Measurements from ENCODE around the gene IP6K3.

- TF ChIP-seq, protein P1, sequence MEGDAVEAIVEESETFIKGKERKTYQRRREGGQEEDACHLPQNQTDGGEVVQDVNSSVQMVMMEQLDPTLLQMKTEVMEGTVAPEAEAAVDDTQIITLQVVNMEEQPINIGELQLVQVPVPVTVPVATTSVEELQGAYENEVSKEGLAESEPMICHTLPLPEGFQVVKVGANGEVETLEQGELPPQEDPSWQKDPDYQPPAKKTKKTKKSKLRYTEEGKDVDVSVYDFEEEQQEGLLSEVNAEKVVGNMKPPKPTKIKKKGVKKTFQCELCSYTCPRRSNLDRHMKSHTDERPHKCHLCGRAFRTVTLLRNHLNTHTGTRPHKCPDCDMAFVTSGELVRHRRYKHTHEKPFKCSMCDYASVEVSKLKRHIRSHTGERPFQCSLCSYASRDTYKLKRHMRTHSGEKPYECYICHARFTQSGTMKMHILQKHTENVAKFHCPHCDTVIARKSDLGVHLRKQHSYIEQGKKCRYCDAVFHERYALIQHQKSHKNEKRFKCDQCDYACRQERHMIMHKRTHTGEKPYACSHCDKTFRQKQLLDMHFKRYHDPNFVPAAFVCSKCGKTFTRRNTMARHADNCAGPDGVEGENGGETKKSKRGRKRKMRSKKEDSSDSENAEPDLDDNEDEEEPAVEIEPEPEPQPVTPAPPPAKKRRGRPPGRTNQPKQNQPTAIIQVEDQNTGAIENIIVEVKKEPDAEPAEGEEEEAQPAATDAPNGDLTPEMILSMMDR (IDR thresholded peaks at IDR 0.05): no peak
- no peak for TF ChIP-seq POLR2A (IDR thresholded peaks at IDR 0.05)
Measured at GRCh38 chr6:33745548-33745947, 1.2 kb downstream of the IP6K3 start.

All from adrenal gland (tissue), 5 donors.